Measurements from ENCODE around the gene FAM50A.

DNA sequence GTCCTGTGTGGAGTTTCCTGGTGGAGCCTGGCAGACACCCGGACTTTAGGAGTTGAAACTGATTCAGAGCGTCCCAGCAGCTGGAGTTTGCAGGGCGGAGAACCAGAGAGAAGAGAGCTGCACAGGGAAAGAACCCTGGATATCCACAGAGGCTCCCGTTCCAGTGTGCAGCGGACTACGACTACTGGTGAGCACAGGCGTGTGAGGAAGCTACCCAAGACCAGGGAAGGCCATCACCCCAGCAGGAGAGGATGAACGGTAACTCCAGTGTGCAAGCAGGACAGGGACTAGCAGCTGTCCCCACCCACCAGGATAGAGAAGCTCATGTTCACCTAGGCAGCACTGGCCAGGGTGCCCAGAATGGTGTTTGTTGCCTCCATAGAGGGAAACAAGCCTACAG is 32.9 kb downstream of the FAM50A start:
- TF ChIP-seq, protein P1, sequence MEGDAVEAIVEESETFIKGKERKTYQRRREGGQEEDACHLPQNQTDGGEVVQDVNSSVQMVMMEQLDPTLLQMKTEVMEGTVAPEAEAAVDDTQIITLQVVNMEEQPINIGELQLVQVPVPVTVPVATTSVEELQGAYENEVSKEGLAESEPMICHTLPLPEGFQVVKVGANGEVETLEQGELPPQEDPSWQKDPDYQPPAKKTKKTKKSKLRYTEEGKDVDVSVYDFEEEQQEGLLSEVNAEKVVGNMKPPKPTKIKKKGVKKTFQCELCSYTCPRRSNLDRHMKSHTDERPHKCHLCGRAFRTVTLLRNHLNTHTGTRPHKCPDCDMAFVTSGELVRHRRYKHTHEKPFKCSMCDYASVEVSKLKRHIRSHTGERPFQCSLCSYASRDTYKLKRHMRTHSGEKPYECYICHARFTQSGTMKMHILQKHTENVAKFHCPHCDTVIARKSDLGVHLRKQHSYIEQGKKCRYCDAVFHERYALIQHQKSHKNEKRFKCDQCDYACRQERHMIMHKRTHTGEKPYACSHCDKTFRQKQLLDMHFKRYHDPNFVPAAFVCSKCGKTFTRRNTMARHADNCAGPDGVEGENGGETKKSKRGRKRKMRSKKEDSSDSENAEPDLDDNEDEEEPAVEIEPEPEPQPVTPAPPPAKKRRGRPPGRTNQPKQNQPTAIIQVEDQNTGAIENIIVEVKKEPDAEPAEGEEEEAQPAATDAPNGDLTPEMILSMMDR (IDR thresholded peaks at IDR 0.05; ENCODE audit: low read depth, low read length) = no peak
- no peak for TF ChIP-seq POLR2A (IDR thresholded peaks at IDR 0.05; ENCODE audit: extremely low read depth, insufficient read length)
